ENCODE measurements around the gene USP31. TPM values are rescaled to one million over a fixed set of nuclear protein-coding genes. Genes with fewer than 3 reads are reported as not detected.

The USP31 gene
- total RNA-seq, 2 experiments from 2014 or later, result 4.5 to 4.9 TPM

DNA sequence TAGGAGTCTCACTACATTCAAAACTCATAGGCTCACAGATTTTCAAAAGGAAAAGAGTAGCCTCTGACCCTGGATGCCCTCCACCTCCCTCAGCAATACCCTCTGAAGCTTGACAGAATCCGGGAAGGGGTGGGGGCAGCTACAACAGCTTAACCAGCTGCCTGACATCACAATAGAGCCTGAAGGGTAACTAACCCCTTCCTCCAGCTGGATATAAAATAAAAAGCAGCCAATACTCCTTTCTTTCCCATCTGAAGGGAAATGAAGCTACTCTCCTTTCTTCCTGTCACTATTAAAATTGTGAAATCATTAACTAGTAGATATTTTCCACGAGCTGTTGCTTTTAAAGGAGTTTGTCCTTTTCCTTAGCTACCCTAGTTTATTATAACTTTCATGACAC, 24.0 kb downstream of the USP31 start:
- Mint-ChIP-seq H3K9me3 (no peaks in the 10 kb centered on the region), H3K36me3 (ENCODE audit: low read depth) (no peaks in the 10 kb centered on the region), H3K27me3 (no peaks in the 10 kb centered on the region), H3K27ac (no peak overlapping the region), H3K4me1 (ENCODE audit: low read depth) (peaks cover 20% of the 10 kb centered on the region), H3K4me3 (no peak overlapping the region)
- intact Hi-C loops (cut with micrococcal nuclease), result no loop called here
- ChIA-PET CTCF (no interaction called here), POLR2A (interaction anchor here (0.6 kb wide), 1 partner anchor 87 kb away, joined by 3 read pairs; no protein-coding TSS in a partner anchor)
- TF ChIP-seq, protein P1, sequence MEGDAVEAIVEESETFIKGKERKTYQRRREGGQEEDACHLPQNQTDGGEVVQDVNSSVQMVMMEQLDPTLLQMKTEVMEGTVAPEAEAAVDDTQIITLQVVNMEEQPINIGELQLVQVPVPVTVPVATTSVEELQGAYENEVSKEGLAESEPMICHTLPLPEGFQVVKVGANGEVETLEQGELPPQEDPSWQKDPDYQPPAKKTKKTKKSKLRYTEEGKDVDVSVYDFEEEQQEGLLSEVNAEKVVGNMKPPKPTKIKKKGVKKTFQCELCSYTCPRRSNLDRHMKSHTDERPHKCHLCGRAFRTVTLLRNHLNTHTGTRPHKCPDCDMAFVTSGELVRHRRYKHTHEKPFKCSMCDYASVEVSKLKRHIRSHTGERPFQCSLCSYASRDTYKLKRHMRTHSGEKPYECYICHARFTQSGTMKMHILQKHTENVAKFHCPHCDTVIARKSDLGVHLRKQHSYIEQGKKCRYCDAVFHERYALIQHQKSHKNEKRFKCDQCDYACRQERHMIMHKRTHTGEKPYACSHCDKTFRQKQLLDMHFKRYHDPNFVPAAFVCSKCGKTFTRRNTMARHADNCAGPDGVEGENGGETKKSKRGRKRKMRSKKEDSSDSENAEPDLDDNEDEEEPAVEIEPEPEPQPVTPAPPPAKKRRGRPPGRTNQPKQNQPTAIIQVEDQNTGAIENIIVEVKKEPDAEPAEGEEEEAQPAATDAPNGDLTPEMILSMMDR (IDR thresholded peaks at IDR 0.05), result no peak
- no peak for ATAC-seq
- no peak for DNase-seq

DNA sequence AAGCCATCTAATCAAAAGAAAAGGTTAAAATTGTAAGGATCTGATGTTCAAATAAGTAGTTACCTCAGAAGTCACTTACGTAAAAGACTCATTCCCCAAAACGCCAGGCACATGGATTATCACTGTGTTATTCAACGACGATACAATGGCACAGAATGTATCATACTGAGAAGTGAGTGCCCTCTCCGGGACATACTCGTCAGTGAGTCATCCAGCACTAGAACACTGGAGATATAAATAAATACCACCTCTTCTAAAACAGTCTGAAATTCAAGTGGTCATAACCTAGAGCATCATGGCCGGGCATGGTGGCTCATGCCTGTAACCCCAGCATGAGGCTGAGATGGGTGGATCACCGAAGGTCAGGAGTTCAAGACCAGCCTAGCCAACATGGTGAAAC, 24.9 kb downstream of the USP31 start:
- H3K4me3 Mint-ChIP-seq, result no peak overlapping the region
- no peaks in the 10 kb centered on the region for H3K27me3 Mint-ChIP-seq
- TF ChIP-seq, protein P1 (IDR thresholded peaks at IDR 0.05), result no peak
- peaks cover 18% of the 10 kb centered on the region for H3K4me1 Mint-ChIP-seq (ENCODE audit: low read depth)
- CTCF ChIA-PET, result no interaction called here
- no peaks in the 10 kb centered on the region for H3K36me3 Mint-ChIP-seq (ENCODE audit: low read depth)
- DNase-seq (no peak), ATAC-seq (no peak)
- intact Hi-C loops (cut with micrococcal nuclease), result no loop called here
- POLR2A ChIA-PET, result no interaction called here
- no peak overlapping the region for H3K27ac Mint-ChIP-seq
- no peaks in the 10 kb centered on the region for H3K9me3 Mint-ChIP-seq

DNA sequence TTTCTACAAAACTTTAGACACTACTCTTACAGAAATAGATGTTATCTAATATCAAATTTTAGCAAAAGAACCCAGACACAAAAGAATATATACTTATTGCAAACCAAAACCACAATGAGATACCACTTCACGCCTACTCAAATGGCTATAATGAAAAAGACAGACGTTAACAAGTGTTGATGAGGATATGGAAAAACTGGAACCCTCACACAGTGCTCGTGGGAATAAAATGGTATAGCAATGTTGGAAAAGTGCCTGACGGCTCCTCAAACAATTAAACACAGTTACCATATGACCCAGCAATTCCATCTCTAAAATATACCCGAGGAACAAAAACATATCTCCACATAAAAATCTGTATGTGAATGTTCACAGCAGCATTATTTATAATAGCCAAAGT, 27.1 kb downstream of the USP31 start:
- POLR2A ChIA-PET, result no interaction called here
- TF ChIP-seq, protein P1 (IDR thresholded peaks at IDR 0.05), result no peak

DNA sequence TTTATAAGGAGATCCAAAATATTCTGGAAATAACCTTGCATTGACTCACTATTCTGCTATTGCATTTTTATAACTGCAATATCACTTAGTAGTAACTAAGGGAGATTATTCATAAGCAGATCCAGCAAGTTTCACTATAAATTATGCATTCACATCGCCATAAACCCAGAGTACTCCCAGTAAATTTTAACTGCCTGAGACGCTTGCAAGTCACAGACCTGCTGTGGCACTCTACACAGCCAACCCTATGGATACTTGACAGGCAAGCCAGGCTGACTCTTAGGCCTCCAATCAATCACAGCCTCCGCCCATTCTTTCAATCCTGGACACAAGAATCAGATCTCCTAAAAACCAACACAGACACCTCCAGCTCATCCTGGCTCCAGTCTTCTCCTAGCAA, 28.2 kb downstream of the USP31 start:
- no peak for ATAC-seq
- no peaks in the 10 kb centered on the region for H3K27me3 Mint-ChIP-seq
- no peaks in the 10 kb centered on the region for H3K9me3 Mint-ChIP-seq
- H3K4me1 Mint-ChIP-seq (ENCODE audit: low read depth), result peaks cover 18% of the 10 kb centered on the region
- ChIA-PET CTCF (no interaction called here), POLR2A (no interaction called here)
- intact Hi-C loops (cut with micrococcal nuclease), result no loop called here
- no peak overlapping the region for H3K4me3 Mint-ChIP-seq
- no peaks in the 10 kb centered on the region for H3K36me3 Mint-ChIP-seq (ENCODE audit: low read depth)
- no peak overlapping the region for H3K27ac Mint-ChIP-seq
- TF ChIP-seq, protein P1 (IDR thresholded peaks at IDR 0.05), result no peak
- no peak for DNase-seq

More for the DNA sequence above, 27.1 kb downstream of the USP31 start:
- Mint-ChIP-seq H3K4me3 (no peak overlapping the region), H3K27me3 (no peaks in the 10 kb centered on the region), H3K4me1 (ENCODE audit: low read depth) (peaks cover 18% of the 10 kb centered on the region), H3K27ac (no peak overlapping the region), H3K36me3 (ENCODE audit: low read depth) (no peaks in the 10 kb centered on the region), H3K9me3 (no peaks in the 10 kb centered on the region)
- DNase-seq (no peak), ATAC-seq (no peak)
- CTCF ChIA-PET, result no interaction called here
- intact Hi-C loops (cut with micrococcal nuclease), result no loop called here

DNA sequence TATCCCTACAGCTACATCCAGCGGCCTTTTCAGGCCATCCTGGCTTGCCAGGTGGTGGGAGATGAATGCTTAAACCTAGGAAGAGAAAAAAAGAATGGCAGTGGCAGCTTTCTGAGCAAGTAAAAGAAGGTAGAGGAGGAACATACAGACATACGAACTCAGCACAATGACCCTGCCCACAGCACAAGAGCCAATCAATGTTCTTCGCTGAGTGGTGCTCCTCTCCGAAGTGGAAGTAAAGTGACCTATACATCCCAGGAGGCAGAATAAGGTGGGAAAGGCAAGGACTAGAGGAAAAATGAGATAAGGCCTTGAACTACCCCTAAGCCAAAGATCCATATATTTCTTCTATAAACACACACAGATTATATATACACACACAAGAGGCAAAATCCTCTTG, 28.7 kb downstream of the USP31 start:
- H3K4me3 Mint-ChIP-seq, result no peak overlapping the region
- peaks cover 18% of the 10 kb centered on the region for H3K4me1 Mint-ChIP-seq (ENCODE audit: low read depth)
- TF ChIP-seq, protein P1 (IDR thresholded peaks at IDR 0.05), result no peak
- ChIA-PET POLR2A (no interaction called here), CTCF (no interaction called here)
- H3K36me3 Mint-ChIP-seq (ENCODE audit: low read depth), result no peaks in the 10 kb centered on the region
- DNase-seq (no peak), ATAC-seq (no peak)
- H3K27me3 Mint-ChIP-seq, result no peaks in the 10 kb centered on the region
- intact Hi-C loops (cut with micrococcal nuclease), result no loop called here
- no peaks in the 10 kb centered on the region for H3K9me3 Mint-ChIP-seq
- no peak overlapping the region for H3K27ac Mint-ChIP-seq
